GM19035 (cell line): ENCODE data around the gene CARMIL1.

Experiments
- ATAC-seq: cut with Tn5 transposase; IDR thresholded peaks from one replicate; pipeline ENCODE4 v1.9.1; 2021; ENCODE audit not compliant: unreplicated experiment

The CARMIL1 gene

DNA sequence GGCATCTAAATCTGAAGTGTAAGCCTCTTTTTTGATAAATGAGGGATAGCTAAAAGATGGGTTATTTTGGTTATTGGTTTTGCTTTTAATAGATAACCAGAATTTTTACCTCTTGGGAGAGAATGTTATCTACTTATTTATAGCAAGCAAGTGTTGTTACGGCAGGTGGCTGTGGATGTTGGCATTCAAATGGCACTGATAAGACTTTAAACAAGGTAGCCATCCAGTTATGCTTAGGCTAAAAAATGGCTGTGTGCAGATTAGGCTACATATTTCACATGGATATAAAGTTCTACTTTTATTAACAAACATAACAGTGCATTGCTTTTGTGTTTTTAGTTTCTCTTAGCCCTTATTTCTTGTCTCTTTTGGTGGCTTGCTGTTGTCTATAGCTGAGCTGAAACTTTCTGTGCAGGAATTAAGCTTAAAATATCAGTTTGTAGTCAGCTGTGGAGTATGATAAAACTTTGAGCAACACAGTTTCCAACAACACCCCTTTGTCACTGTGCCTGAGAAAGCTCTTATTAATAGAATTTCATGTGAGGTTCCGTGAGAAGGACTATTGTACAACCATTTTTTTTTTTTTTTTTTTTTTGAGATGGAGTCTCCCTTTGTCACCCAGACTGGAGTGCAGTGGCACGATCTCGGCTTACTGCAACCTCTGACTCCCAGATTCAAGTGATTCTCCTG lies 28.8 kb downstream of the CARMIL1 start:
- no peak for ATAC-seq

DNA sequence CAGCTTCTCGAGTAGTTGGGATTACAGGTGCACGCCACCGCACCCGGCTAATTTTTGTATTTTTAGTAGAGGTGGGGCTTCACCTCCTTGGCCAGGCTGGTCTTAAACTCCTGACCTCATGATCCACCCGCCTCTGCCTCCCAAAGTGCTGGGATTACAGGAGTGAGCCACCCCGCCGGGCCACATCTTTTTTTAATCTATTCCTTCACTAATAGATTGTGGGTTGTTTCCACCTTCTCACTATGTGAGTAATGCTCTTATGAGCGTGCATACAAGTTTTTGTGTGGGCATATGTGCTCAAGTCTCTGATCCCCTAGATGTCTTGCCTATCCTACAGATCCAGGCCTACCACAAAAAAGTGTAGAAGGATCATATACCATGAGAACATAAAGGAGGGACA lies 30.7 kb downstream of the CARMIL1 start:
- ATAC-seq = no peak

DNA sequence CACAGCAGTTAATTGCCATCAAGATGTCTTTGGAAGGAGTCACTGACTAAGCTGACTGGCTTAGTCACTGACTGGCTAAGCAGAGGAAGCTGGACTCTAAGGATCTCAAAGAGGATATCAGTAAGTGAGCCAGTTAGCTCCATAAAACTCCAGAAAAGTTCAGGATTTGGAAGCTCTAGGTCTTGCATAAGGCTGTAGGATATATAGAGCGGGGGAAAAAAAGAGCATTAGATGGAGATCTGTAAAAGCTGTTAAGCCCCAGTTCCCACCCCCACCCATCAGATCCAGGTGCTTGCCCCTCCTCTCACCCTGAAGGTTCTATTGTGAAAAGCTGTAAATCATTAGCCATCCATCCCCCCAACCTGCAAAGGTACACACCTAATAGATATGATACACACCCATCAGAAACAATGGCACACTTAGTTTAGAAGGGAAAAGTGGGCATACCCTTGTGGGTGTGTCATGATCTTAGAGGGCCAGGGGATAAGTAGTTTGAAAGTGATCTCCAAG lies 32.2 kb downstream of the CARMIL1 start:
- ATAC-seq = no peak

DNA sequence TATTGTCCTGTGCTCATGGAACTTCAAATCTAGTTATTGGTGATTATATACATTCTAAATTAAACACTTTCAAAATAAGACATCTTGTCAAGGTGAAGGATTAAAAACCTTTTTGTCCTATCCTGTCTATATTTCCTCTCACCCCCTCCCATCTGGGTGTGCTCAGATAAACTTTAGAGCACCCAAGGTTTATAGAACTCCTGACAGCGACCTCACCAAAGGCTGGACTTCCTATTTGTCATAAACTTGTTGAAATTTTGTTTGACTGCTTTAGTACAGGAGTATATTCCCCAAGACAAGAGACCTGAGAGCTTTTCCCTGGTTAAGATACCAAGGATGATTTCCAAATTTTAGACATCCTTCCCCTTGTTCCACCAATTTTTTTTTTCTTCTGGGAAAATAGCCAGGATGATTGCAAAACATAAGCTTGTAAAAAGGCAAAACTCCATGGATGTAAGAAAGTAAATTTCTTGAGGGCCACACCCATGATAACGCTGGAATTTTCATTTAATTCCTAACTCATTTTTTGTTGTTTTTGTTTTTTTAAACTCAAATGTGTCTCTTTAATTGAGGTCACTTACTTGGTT lies 33.0 kb downstream of the CARMIL1 start:
- no peak for ATAC-seq

DNA sequence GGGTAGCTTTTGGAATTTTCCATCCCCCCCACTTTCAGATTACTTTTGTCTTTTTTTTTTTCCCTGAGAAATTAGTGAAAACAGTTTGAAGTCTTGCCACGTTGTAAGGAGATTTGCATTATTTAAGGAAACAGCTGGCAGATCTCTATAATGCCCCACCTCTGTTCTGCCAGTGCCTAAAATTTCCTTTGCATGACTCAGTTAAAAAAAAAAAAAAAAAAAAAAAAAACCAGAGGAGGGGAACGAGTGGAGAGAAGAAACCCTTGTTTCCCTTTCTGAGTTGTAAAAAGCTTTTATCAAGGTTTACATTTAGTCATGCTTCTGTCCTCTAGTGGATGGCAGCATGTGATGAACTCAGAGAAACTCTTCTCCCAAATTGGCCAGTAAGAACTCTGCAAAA lies 33.5 kb downstream of the CARMIL1 start:
- no peak for ATAC-seq

DNA sequence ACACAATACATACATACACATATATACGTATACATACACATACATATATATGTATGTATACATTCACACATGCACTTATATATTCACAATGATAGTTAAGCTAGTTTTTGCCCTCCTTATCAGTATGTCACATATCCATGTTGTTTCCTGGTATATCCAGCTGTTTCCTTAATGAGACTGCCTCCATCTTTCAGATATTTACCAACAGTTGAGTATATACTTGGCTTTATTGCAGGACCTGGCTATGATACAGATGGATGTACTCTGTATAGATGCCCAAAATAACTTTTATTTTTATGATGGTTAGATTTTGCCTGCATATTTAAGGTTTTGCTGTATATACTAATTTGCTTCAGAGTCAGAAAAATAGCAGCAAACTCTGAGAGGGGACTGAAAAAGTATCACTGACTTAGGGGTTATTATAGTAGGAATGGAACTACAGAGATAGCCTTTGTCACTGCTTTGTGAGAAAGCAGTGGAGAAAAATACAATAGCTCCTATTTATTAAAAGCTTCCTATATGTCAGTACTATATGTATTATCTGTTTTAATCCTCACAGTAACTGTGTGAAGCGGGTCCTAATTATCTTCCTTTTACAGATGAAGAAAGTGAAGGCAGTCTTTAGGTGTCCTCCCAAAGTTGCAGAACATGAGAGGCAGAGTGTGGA lies 35.5 kb downstream of the CARMIL1 start:
- ATAC-seq = no peak

DNA sequence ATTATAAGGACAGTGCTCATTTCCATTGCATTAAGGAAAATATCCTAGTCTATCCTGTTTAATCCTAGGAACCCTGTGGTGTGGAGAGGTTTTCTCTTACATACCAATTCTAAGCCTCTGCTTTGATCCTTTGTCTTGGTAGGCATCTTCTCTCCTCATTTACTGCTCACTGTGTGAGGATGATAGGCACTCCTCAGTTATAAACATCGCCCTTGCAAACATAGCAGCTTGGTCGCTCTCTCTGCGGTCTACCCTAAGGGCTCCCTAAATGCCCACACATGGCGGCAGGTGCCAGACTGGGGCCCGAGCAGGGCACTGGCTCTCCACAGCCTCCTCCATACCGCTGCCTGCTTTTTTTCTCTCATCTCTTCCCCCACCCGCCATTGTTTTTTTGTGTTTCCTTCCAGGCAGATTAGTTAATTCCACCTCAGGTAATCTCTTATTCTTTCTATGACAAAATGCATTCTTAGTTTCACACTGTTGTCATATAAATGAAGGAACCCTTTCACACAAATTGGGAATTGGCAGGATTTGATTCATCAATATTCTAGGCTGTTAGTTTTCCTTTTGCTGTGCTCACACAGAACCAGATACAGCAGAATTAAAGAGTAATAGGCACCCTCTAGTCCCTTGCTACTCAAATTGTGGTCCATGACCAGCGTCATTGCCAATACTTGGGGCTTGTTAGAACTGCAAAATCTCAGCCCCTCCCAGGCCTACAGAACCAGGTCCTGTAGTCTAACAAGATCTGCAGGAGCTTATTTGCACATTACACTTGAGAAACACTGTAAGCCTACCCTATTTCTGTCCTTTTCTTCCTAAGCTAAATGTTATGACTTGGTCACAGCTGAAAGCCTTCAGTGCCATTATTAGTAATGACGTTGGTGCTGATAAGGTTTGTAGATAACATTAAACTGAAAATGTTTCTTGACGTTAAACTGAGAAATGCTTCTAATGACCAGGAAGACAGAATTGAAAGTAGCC lies 36.3 kb downstream of the CARMIL1 start:
- ATAC-seq = no peak

DNA sequence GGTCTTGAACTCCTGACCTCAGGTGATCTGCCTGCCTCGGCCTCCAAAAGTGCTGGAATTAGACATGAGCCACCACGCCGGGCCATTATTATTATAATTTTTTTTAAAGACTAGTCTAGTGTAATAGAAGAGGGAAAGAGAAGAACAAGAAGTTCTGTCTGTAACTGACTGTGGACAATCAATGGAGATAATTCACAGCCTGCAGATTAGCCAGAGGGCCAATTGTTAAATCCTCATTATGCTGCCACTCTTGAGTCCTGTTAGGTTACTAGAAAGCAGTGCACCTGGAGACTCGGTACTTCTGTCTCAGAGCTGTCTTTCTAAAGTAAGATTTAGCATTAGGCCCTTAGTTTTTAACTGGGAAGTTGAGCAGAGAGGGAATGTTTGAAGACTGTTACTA lies 37.5 kb downstream of the CARMIL1 start:
- ATAC-seq = no peak

DNA sequence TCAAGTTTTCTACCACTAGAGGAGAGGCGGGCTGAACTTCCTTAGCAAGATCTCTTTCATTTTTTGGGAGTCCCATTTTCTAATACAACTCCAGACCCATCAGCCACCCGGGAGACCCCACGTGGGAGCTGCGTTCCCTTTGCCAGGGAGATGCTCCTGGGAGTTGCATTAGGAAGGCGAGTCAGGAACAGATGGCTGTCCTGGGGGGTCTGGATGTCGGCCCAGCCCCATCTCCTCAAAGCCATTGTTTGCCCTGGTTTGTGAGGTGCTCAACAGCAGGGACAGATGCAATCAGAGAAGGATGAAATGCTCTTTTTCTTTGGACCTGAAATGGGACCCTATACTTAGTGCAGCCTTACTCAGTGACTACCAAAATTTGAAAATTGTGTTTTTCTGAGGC lies 39.4 kb downstream of the CARMIL1 start:
- no peak for ATAC-seq

DNA sequence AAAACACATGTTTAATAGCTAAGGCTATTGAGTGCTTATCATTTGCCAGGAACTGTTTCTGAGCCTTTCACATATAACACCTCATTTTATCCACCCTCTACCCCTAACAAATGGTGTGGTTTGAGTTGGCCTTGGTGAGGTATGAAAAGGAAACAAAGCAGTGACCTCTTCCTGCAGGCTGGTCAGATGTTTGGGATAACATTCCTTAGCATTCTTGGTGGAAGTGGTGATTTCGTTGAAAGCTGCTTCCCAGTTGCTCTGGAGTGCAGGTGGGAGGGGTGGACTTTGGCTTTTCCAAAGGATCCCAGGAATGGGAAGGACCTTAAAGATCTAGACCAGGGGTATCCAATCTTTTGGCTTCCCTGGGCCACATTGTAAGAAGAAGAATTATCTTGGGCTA lies 41.3 kb downstream of the CARMIL1 start:
- no peak for ATAC-seq

DNA sequence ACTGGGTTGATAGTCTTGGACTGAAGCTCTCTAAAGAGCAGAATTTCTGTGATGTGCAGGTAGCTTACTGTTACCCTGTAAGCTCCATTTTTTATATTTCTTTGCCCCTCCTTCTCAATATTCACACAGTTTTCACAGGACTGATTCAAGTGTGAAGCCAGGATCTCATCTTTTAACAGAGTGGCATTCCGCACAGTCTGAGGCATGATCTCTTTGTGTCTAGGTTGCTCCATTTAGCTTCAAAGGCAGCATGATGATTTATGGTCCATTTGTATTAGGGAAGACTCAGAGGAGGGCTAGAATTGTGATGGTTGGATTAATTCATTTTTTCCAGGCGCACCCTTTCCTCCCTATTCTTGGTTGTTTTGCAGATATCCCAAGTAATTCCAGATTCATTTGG lies 43.5 kb downstream of the CARMIL1 start:
- no peak for ATAC-seq

DNA sequence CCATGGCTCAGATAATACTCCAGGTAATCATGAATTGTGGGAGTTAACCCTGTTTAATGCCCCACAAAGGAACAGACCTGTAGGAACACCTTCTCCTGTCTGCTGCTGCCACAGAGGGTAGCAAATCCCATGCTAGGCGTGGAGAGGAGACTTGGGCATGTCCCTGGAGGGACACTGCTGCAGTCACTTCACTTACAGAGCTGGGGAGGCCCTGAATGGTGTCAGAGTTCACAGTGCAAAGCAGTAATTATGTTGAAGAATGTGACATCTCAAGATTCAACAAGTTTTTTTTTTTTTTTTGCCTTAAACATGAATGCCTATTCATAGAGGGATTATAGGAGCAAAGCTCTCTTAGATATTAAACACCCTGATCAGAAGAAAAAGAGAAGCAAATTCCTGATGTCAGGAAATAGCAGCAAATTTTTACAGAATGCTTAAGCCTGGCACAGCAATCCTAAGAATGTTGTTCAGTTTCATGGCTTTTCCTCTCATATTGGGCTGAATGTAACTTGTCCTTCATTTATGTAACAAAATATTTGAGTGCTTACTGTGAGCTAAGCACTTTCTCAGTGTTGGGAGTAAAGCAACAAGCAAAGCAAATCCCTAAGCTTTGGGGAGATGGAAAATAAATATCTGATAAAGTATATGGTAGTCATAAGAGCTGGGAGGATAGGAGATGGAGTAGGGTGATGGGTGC lies 45.0 kb downstream of the CARMIL1 start:
- no peak for ATAC-seq

DNA sequence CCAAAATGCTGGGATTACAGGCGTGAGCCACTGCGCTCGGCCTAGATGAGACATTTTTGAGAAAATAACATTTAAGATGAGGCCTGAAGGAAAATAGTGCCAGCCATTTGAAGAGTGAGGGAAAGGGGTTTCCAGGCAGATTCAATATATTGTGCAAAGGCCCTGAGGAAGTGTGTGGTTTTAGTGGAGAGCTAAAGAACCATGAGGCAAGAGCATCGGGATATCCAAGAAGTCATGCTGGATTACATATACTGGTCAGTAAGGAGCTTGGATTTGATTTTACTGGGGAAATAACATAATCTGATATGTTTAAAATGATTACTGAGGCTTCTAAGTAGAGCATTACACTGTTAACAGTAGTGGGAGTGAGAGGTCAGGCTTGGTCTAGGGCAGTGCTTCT lies 47.0 kb downstream of the CARMIL1 start:
- no peak for ATAC-seq

DNA sequence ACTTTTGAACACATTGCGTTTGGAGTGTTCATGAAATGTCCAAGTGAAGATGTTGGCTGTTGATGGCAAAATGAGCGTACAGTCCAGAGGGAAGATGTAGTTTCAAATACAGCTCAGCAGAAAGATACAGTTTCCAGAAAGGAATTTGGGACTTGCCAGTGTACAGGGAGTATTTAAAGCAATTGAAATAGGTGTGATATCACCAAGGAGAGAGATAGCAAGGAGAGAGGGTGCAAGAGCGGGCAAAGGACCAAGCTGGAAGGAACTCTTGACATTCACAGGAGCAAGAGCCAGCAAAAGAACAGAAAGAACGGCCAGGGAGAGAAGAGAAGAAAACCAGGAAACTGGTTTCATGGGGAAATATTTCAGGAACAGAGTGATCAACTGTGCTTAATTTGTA lies 47.8 kb downstream of the CARMIL1 start:
- ATAC-seq = no peak

DNA sequence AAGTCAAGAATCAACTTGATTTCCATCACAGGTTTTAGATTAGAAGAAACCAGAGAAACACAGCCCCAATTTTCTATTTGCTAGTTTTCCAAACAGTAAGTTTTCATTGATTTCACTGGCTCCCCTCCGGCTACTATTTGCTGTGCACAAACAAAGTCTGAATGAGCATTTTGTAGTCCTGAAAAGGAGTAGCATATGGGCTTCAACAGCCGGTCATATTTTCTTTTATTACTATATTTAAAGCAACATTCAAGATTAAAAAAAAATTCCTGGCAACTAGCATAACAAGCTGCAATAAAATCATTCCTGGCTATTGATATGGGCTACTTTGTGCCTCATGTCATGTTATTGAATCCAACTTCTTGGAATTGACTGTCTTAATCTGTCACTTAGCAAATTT lies 48.3 kb downstream of the CARMIL1 start:
- no peak for ATAC-seq

DNA sequence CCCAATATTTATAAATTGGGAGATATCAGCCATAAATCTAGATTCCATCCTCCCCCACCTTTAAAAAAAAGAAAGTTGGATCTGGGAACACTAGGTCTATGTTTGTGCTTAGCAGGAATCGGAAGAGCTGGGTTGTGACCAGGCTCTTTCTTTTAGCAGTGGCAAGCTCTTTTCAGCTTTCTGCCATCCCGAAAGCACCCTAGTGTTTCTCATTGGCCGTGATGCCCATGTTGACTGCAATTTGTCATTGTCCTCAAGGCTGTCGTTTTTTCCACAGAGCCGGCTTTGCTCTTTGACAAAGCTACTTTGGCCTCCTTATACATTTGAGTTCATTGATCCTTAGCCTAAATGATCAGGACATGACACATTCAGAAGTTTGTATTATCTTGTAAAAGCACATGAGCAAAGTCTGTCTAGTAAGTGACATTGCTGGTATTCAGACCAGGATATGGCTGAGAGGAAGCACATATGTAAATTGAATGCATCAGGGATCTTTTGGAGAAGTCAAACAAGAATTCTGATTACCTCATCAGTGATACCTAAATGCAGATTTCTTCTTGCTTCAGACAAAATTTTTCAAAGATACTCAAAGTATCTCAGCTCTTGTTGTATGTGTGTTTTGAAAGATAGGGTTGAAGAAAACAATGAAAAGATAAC lies 50.1 kb downstream of the CARMIL1 start:
- no peak for ATAC-seq

DNA sequence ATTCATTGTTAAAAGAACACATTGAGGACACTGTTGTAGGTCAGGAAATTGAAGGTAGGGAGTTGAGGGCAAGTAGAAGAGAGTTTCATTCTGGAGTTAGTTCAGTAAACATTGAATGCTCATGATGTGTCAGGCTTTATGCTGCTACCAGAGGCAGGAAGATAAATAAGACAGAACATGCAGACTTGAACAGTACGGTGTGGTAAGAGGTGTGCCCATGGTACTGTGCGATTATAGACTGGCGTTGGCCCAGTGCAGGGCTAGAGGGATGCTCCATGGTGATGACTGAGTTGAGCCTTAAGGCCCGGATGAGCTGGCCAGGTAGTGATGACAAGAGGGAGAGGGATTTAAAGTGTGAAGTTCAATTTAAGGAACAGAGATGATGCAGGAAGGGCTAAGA lies 50.8 kb downstream of the CARMIL1 start:
- ATAC-seq = no peak

DNA sequence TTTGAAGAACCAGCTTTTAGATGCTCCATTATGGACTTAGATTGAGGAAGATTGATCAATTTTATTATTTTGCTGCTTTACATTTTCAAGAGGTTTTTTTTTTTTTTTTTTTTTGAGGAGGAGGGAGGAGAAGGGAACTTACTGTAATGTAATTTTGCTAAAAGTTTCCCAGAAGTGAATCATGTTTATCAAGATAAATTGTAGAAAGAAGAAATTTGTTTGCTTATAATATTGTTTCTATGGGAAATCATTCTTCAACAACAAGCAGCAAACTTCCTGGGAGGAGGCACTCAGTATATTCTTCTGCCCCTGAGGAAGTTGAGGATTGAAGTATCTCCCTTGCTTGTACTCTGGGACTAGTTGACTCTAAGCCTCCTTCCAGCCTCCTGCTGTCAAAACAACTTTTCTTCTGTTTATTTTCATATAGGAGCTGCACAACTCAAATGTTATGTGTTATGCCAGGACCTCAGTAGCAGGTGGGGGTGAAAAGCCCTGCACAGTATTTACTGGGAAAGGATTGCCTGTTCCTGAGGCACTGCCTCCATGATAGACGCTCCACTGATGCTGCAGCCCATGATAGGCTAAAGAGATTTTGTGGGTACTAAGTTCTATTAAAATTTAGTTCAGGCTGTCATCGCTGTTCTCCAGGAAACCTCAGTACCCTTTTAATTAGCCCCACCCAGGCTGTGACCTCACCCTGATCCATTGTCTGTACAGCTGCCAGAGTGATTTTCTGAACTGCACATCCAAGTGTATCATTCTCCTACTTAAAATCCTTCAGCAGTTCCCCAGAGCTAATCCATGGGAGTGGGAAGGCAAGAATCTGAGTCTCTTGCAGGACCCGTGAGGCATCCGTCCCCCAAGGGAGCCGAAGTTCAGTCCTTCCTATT lies 51.9 kb downstream of the CARMIL1 start:
- no peak for ATAC-seq

DNA sequence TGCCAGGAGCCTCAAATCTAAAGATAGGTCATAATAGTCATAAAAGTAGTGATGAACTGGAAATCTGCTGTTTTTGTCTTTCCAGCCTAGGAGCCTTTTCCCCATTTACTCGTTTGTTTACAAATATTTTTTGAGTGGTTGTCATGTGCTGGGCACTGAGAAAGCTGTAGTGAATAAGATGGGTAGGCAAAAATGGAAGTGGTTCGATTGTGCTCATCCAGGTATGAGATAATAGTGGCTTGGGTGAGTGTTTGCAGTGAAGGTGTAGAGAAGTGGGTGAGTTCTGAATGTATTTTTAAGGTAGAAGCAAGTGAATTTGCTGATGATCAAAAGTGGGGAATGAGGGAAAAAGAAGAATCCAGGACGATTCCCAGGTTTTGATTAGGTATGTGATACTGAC lies 53.0 kb downstream of the CARMIL1 start:
- no peak for ATAC-seq
